Measurements from ENCODE around the gene VAV1. TPM values are rescaled to one million over a fixed set of nuclear protein-coding genes. Genes with fewer than 3 reads are reported as not detected.

Gene VAV1
- total and polyA plus RNA-seq, 2 of the 13 experiments (the other 11 are each of a cell fraction or from before 2014, with no cell fraction given) = not detected

DNA sequence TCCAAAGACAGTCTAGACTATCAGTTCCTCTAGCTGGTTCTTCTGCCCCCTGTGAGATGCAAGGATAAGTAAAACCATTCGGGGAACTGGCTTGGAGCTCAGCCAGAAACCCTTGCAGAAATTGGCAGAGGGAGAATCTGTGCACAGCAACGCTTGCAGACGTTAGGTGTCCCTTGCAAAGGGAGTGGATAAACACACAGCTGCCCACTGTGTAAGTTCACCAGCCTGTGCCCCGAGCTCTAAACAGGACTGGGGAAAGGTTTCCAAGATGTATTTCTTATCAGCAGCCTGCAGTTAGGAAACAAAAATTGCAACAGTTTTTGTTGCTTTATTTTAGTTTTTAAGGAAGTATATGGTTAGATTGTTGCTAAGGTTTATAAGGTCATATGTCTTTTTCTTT, 95.8 kb downstream of the VAV1 start:
- Histone ChIP-seq H4K20me1 (ENCODE audit: insufficient read depth, low read length) (no peaks in the 10 kb centered on the region), H3K27ac (ENCODE audit: extremely low read length, insufficient read depth, low read length) (no peak overlapping the region), H3K4me2 (ENCODE audit: low read depth, low read length) (no peak overlapping the region), H3K4me1 (ENCODE audit: insufficient read depth, low read length) (0 out of 2 replicates have a peak, but pooled peaks cover 1% of the 10 kb centered on the region), H3K79me2 (ENCODE audit: insufficient read depth, low read length) (no peaks in the 10 kb centered on the region), H3K9ac (ENCODE audit: insufficient read depth, low read depth, low read length) (no peak overlapping the region), H3K9me3 (ENCODE audit: low read length) (no peaks in the 10 kb centered on the region), H2AFZ (ENCODE audit: low read length) (no peak overlapping the region), H3K36me3 (replicated peaks in 1 of 2; ENCODE audit: control insufficient read depth in 1 of 2, insufficient read depth in 2 of 2, low read length in 2 of 2) (no peaks in the 10 kb centered on the region), H3K4me3 (replicated peaks in 1 of 3; ENCODE audit: insufficient read depth in 1 of 3, low read depth in 2 of 3, low read length in 3 of 3) (no peak overlapping the region), H3K27me3 (ENCODE audit: control insufficient read depth in 1 of 2, insufficient read depth in 2 of 2, low read length in 2 of 2) (peaks cover 0 to 18% of the 10 kb centered on the region in 2 experiments; a peak in 3 of 5 replicates)
- BruUV-seq (replicated peaks) = no TSS peak
- in situ Hi-C loops (cut with HindIII; ENCODE audit: extremely low pct_ligation_motif_present, low pct_unique_long_range_greater_than_20kb) = loop anchor here (25.0 kb wide), 1 partner anchor 231 kb away; no protein-coding TSS in a partner anchor
- no peak for FAIRE-seq
- no peak for ATAC-seq
- CTCF ChIA-PET (ENCODE audit: low intra/inter-chr PET ratio, low total read pairs) = no interaction called here
- DNase-seq (ENCODE audit: low spot score) = no peak
- intact Hi-C loops (cut with micrococcal nuclease; ENCODE audit: unreplicated experiment) = loop anchor here (10.0 kb wide), 1 partner anchor 384 kb away; the partner anchor contains the start of gene DENND1C
- POLR2A ChIA-PET = no interaction called here
- 0% methylated on average over 4 of the region's 4 CpGs for WGBS (ENCODE audit: low lambda C conversion rate)
- no peak for TF ChIP-seq ZNF597 (CRISPR knock-in tag; IDR thresholded peaks at IDR 0.05)
- TF ChIP-seq, protein P1, sequence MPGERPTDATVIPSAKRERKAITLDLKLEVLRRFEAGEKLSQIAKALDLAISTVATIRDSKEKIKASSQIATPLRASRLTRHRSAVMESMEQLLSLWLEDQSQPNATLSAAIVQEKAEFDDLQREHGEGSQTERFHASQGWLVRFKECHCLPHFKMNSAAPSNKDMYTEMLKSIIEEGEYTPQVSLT (CRISPR knock-in tag; IDR thresholded peaks at IDR 0.05; ENCODE audit: borderline replicate concordance, low read depth) = no peak
- TF ChIP-seq, protein P2, sequence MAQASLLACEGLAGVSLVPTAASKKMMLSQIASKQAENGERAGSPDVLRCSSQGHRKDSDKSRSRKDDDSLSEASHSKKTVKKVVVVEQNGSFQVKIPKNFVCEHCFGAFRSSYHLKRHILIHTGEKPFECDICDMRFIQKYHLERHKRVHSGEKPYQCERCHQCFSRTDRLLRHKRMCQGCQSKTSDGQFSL (CRISPR knock-in tag; IDR thresholded peaks at IDR 0.05) = no peak
- TF ChIP-seq RAD51 (IDR thresholded peaks at IDR 0.05; ENCODE audit: borderline replicate concordance) = no peak
- no peak for TF ChIP-seq PHF21A (CRISPR knock-in tag; IDR thresholded peaks at IDR 0.05)
- TF ChIP-seq HNRNPL (IDR thresholded peaks at IDR 0.05; ENCODE audit: low read depth, low read length) = no peak
- TF ChIP-seq, protein P3, sequence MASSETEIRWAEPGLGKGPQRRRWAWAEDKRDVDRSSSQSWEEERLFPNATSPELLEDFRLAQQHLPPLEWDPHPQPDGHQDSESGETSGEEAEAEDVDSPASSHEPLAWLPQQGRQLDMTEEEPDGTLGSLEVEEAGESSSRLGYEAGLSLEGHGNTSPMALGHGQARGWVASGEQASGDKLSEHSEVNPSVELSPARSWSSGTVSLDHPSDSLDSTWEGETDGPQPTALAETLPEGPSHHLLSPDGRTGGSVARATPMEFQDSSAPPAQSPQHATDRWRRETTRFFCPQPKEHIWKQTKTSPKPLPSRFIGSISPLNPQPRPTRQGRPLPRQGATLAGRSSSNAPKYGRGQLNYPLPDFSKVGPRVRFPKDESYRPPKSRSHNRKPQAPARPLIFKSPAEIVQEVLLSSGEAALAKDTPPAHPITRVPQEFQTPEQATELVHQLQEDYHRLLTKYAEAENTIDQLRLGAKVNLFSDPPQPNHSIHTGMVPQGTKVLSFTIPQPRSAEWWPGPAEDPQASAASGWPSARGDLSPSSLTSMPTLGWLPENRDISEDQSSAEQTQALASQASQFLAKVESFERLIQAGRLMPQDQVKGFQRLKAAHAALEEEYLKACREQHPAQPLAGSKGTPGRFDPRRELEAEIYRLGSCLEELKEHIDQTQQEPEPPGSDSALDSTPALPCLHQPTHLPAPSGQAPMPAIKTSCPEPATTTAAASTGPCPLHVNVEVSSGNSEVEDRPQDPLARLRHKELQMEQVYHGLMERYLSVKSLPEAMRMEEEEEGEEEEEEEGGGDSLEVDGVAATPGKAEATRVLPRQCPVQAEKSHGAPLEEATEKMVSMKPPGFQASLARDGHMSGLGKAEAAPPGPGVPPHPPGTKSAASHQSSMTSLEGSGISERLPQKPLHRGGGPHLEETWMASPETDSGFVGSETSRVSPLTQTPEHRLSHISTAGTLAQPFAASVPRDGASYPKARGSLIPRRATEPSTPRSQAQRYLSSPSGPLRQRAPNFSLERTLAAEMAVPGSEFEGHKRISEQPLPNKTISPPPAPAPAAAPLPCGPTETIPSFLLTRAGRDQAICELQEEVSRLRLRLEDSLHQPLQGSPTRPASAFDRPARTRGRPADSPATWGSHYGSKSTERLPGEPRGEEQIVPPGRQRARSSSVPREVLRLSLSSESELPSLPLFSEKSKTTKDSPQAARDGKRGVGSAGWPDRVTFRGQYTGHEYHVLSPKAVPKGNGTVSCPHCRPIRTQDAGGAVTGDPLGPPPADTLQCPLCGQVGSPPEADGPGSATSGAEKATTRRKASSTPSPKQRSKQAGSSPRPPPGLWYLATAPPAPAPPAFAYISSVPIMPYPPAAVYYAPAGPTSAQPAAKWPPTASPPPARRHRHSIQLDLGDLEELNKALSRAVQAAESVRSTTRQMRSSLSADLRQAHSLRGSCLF (CRISPR knock-in tag; IDR thresholded peaks at IDR 0.05; ENCODE audit: borderline replicate concordance) = no peak
- TF ChIP-seq, protein P4, sequence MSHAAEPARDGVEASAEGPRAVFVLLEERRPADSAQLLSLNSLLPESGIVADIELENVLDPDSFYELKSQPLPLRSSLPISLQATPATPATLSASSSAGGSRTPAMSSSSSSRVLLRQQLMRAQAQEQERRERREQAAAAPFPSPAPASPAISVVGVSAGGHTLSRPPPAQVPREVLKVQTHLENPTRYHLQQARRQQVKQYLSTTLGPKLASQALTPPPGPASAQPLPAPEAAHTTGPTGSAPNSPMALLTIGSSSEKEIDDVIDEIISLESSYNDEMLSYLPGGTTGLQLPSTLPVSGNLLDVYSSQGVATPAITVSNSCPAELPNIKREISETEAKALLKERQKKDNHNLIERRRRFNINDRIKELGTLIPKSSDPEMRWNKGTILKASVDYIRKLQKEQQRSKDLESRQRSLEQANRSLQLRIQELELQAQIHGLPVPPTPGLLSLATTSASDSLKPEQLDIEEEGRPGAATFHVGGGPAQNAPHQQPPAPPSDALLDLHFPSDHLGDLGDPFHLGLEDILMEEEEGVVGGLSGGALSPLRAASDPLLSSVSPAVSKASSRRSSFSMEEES (CRISPR knock-in tag; IDR thresholded peaks at IDR 0.05) = no peak
- no peak for TF ChIP-seq ZHX1 (CRISPR knock-in tag; IDR thresholded peaks at IDR 0.05; ENCODE audit: low read depth)
- TF ChIP-seq ZBTB44 (CRISPR knock-in tag; IDR thresholded peaks at IDR 0.05) = no peak
